ENCODE results near the gene PLPP7.
"Not testable (repeated sequence)": the region's sequence is repeated elsewhere in the genome, so short reads cannot be mapped to it uniquely, and the experiment has no call there.

PLPP7 gene

DNA sequence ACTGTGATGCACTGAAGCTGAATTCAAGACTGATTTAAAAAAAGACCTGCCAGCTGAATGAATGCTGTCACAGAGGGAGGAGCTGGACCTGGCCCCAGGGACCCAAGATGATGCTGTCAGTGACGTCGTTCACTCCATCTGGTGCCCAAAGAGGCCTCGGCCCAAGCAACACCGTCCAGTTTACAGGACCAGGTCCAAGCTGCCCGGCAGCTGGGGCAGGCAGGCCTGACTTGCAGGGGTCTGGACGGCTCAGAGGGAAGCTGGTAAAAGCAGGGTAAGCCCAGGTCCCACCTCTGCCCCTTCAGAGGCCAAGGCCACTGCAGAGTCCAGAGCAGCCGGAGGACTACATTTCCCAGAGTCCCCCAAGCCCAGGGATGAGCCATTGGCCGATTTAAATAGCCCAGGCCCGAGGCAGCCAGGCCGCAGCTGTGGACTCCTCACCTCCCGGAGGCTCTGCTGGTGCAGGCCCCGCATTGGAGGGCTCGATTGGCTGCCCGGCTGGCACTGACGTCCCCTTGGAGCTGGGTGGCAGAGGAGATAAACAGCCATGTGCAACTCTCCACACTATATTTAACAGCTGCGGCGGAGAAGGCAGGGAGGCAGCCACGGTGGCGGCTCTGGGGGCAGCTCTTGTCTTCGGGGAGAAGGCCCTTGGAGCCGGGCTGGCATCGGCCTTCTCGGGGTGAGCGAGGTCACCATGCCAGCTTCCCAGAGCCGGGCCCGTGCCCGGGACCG is at the start of gene PLPP7:
TSS of gene PLPP7 (plus strand) at position 423 of the 735 bp plus-strand sequence. CDS start at position 698, 275 bp downstream.
- no peak for DNase-seq

DNA sequence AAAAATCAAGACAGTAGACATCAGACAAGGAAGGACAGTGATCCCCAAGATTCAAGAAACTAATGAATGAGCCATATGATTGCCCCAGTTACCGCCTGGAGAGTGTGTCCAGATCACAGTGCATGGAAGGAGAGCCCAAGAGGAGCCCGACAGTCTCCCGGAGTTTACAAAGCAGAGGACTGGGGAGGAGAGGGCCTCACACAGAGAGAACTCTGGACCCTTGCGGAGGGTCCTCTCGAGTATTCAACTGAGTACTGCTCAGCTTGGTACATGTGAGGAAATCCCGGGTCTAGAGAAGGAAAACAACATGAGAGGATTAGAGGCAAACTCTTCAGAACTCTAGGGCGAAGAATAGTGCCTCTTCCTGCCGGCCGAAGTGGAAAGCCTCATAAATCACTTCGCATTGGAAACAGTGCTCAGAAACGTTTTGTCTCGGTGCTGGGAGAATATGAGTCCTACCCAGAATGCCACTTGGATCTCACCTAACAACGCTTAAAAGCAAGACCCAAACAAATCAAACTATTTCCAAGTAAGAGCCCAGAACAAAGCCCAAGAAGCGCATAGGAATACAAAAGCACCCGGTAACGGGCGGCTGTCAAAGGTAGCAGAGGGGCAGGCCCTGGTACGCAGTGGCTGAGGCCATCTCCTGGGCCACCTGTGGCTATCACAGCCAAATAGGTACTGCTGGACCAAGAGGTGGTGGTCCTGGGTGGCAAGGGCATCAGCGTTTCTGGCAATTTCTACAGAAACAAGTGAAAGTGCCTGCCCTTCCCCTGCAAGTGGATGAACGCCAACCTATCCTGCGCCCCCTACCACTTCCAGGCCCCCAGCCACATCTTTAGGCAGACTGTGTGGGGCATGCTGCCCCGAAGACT is 49.2 kb upstream of the PLPP7 start:
- DNase-seq = no peak

DNA sequence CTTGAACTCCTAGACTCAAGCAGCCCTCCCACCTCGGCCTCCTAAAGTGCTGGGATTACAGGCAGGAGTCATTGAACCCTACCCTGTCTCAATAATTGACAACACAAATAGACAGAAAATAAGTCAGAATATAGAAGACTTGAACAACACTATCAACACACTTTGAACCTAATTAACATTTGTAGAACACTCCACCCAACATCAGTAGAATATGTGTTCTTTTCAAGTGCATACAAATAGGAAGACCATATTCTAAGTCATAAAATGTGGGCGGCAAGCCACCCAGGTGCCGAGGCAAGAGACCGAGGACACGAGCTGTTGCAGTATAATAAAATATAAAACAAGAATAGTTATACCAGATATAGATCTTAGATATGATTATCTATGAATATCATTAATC is 45.2 kb upstream of the PLPP7 start:
- DNase-seq = not testable (repeated sequence)

DNA sequence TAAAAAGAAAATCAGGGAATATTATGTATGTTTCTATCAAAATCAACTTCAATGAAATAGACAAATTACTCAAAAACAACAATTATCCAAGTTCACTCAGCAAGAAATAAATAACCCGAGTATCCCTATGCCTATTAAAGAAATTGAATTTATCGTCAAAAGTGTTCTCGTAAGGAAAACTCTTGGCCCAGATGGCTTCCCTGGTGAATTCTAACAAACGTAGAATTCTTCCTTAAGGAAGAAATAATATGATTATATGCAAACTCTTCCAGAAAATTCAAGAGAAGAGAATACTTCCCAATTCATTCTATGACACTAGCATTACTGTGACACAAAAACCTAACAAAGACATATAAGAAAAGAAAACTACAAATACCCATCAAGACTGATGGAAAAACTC is 42.9 kb upstream of the PLPP7 start:
- DNase-seq = no peak

DNA sequence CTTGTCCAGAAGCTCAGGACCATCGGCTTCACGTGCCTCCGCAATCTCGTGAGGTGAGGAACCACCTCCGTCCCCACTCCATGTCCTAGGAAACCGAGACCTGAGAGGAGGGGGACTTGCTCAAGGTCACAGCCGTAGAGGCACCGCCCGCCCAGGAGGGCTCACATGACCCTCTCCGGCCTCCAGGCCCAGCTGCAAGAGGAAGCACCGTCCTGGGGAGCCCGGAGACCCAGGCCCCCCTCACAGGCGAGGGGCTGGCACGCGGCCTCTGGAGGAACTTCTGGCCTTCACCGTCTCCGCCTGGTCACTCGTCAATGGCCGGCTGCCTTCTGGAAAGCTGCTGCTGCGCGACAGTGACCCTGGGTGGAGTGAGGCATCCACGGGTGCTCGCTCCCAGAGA is 37.4 kb upstream of the PLPP7 start:
- DNase-seq = no peak

DNA sequence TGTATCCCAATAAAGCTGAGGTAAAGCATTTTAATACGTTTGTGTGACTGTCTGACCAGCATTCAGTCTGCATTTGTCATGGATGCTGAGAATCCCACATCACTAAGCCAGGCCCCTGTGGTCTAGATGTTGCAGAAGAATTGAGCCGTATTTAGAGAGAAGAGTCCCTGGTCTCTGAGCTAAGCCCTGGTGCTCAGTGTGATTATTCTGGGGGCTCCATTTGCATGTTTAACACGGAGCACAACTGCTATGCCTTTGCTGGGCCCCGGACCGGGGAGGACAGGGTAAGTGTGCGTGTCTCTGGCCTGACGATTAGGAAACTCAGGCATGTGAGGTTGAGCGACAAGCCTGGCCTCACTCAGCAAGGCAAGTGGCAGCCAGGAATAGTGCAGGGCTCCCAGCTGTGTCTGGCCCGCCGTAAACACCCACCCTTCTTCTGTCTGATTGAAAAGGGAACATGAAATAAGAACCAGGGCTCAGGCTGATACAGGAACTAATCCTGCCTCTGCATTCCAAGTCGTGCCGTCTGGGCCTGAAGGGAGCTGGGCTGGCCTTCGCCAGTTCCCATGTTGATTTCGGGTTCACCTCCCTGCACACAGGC is 35.5 kb upstream of the PLPP7 start:
- DNase-seq = no peak

DNA sequence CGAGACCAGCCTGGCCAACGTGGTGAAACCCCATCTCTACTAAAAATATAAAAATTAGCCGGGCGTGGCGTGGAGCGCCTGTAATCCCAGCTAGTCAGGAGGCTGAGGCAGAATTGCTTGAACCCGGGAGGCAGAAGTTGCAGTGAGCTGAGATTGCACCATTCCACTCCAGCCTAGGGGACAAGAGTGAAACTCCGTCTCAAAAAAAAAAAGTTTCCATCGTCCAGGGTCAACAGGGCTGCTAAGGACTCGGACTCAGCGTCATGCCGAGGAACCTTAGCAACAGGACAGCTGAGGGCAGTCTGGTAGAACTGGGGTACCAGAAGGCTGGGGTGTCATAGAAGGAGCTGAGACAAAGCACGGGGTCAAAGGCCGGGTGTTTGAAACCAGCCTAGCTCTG is 34.9 kb upstream of the PLPP7 start:
- no peak for DNase-seq

DNA sequence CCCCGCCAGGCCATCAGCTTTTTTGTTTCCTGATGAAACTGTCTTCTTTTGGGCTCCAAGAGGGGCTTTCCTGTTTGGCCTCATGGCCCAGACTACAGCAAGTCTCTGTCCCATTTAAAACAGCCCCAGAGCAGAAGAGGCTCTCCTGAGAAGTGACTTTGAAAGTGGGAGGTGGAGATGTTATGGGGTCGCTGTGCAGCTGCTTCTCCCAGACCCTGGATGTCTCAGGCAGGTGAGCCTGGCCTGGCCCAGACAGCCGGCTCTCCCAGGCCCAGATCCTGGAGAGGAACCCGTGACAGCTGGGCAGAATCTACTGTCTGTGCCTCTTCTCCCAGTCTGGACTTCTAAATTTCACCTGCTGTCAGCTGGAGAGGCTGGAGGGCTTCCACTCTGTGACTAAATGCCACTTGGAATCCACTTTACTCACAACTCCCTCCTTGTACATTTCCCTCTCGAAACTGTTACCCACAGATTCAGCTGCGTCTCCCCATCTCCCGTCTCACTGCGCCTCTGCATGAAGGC is 33.8 kb upstream of the PLPP7 start:
- no peak for DNase-seq

DNA sequence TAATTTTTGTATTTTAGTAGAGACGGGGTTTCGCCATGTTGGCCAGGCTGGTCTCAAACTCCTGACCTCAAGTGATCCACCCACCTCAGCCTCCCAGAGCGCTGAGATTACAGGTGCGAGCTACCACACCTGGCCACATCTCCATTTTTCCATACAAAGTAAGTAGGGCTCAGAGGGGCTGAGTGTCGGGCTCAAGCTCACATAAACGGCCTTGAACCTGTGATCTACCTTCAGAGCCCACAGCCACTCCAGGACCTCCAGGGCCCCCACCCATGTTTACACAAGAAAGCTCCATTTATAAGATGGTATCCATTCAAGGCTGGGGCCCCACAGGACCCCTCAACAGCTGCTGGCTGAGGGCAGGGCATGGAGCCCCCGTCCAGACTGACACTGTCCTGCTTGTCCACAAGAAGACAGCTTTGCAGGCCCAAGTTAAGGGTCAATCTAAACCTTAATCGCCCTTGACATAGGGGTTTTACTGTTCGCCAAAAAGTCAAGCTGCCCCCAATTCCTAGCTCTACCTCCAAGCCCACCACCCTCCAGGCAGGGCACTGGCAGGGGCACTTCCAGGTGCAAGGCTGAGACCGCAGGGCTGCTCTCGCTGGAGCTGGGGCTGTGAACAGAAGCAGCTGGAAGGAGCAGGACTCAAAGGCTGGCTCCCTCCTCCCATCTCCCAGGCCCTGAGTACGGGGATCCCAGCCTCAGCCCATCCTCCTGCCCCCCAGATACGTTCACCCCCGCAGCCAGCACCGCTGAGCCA is 32.1 kb upstream of the PLPP7 start:
- DNase-seq = no peak

DNA sequence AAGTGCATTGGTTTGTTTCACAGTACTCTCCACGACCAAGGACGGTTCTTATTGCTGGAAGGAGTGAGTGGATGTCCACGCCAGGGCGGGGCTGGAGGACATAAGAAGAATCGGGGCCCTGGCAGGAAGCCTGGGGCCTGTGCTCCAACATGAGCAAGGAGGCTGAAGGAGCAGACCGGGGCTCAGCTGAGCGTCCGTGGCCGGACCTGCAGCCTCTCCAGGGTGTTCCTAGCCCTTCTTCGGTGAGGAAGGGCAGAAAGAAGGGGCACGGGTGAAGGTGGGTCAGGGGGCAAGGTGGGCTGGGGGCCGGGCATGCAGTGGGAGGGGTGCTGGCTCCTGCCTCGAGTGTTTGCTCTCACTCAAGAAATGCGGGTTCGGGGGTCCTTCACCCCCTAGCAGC is 31.3 kb upstream of the PLPP7 start:
- no peak for DNase-seq

DNA sequence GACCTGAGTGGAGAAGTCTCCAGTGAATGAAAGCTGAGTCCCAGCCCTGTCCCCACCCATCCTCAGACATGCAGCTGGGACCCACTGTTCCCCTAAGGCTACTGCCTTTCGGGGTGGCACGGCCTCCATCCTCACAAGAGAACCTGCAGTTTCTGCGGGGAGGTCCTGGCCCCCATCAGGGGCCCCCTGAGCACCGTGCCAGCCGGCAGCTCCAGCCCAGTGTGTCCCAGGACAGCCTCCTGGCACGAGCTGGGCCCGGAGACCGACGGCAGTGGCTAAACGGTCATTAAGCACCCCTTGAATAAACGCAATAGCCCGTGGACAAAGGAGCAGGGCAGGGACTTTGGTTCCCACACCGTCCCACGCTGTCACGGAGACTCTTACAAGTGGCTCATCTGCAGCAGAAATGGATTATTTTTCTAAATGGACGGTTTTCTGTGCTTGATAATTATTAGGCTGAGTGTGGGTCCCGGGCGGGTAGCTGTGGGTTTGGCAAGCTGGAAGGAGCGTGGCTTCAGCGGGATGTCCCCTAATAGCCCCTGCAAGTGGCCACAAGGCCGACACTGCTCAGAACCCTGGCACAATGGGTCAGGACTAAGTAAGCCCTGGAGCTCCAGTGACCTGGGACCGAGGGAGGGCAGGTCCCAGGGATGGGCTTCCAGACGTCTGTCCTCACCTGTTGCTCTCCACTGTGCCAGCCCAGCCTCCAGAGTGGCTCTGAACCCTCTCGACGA is 30.7 kb upstream of the PLPP7 start:
- DNase-seq = no peak

DNA sequence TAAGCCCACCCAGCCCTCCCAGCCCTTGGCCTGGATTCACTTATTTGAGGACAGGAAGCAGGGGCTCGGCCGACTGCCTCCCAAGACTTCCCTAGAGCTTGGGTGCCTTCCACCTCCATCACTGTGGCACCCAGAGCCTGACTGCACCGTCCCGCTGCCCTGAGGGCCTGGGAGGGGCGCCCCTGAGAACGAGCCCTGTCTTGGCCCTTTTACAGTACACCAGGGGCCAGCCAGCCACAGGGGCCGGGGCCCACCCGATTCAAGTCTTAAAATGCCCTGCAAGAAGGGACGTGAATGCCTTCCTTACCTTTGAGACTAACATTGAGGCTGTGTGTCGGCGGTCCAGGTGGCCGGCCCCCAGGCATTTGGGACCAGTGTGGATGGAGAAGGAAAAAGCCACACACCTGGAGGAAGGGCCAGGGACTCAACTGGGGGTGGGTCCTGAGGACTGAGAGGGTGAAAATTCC is 30.1 kb upstream of the PLPP7 start:
- no peak for DNase-seq

DNA sequence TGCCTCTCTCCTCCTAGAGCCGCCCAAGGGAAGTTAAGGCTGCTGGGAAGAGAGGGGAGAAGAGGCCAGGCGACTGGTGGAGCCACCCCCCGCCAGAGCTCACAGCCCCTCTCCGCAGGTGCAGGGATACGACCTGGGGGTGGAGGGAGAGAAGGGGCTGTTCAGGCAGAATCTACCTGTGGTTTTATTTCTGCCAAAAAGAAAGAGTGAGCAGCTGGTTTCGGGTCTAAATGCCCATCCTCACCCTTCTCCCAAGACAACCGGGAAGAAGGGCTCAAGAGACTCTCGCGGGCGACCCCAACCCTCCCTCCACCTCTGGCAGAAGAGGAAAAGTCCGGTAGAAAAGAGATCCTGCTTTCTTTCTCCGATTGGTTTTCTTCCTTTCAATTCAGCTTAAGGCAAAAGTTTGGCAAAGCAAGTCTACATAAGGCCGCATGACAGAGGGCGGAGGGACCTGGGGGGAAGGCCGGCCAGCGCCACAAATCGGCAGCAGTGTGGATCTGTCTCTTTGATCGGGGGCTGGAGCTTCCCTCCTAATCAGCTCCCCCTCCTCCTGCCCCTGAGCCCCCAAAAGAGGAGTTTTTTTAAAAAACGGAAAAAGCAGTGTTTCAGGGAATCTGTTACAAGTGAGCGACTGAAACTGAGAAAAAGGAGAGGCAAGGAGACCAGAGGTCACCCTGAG is 29.5 kb upstream of the PLPP7 start:
- DNase-seq = no peak

DNA sequence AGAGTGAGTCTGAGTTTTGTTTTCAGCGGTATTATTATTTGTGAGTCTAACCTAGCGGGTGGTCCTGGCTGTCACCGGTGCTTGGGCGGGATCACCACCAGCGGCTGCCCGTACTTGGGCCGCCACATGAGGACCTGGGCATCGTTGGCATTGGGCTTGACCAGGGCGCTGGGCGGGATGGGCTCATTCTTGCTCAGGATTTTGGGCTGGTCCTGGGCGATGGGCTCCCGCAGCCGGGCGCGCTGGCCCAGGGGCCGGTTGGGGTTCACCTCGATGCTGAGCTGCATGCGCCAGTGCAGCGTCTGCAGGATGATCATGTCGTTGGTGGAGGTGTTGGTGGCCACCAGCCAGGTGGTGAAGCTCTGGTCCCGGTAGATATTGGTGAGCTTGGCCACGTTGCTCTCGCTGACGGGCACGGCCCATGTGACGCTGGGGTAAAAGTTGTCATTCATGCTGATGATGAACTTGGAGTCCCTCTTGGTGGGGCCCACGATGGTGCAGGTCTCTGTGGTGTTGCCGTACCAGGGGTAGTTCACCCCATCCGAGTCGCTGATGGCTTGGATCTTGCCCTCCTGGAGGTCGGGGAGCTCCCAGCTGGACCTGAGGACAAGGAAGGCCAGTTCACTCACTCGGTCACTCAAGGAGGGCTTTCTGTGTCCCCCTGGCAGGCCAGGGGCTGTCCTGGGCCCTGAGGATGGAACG is 28.6 kb upstream of the PLPP7 start:
- DNase-seq = no peak

DNA sequence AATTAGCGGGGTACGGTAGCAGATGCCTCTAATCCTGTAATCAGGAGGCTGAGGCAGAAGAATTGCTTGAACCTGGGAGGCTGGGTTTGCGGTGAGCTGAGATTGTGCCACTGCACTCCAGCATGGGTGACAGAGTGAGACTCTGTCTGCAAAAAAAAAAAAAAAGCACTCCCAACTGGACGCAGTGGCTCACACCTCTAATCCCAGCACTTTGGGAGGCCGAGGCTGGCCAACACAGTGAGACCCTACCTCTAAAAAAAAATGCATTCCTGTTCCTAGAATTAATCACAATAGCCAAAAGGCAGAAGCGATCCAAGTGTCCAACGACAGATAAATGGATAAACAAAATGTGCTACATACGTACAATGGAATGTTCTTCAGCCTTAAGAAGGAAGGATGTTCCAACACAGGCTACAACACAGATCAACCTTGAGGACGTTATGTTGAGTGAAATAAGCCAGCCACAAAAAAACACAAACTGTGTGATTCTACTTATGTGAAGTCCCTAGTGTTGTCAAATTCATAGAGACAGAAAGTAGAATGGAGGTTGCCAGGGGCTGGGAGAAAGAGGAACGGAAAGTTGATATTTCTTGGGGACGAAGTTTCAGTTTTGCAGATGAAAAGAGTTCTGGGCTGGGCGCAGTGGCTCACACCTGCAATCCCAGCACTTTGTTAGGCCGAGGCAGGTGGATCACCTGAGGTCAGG is 27.0 kb upstream of the PLPP7 start:
- DNase-seq = no peak

DNA sequence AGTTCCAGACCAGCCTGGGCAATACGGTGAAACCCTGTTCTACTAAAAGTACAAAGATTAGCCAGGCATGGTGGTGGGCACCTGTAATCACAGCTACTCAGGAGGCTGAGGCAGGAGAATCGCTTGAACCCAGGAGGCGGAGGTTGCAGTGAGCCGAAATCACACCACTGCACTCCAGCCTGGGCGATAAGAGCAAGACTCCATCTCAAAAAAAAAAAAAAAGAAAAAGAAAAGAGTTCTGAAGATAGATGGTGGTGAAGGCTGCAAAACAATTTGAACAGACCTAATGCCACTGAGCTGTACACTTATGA is 26.5 kb upstream of the PLPP7 start:
- DNase-seq = not testable (repeated sequence)

DNA sequence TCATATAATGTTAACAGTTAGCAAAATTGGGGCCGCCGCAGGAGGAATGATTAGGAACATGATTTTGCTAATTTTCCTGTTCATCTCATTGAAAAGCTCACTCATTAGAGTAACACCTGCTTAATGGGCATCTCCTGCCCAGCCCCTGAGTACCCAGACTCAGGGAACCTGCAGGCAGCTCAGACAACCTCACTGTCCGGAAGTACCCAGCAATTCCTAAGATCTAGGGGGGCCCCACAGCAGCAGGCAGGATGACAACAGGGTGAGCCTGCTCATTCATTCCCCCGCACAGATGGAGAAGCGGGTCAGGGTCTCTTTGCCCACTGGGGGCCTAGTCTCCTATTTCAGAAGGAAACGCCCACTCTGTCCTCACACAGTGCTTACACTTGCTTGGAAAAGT is 25.8 kb upstream of the PLPP7 start:
- DNase-seq = no peak

DNA sequence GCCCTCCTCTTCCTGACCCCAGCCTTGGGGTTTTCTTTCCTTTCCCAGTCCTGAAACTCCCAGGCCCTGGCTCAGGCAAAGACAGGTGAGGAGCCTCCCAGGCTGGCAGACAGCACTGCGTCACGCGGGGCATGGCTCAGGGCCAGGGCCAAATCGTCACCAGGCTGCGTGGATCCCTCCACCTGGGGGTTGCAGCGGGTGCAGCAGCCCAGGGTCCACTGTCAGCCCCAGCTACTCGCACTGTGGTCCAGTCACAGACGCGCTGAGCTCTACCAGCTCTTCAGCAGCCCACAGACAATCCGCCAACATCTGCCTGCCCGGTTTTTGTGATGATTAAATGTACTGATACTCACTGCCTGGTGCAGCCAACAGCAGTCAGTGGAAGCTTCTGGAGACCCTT is 25.3 kb upstream of the PLPP7 start:
- DNase-seq = peak; percentile 52

DNA sequence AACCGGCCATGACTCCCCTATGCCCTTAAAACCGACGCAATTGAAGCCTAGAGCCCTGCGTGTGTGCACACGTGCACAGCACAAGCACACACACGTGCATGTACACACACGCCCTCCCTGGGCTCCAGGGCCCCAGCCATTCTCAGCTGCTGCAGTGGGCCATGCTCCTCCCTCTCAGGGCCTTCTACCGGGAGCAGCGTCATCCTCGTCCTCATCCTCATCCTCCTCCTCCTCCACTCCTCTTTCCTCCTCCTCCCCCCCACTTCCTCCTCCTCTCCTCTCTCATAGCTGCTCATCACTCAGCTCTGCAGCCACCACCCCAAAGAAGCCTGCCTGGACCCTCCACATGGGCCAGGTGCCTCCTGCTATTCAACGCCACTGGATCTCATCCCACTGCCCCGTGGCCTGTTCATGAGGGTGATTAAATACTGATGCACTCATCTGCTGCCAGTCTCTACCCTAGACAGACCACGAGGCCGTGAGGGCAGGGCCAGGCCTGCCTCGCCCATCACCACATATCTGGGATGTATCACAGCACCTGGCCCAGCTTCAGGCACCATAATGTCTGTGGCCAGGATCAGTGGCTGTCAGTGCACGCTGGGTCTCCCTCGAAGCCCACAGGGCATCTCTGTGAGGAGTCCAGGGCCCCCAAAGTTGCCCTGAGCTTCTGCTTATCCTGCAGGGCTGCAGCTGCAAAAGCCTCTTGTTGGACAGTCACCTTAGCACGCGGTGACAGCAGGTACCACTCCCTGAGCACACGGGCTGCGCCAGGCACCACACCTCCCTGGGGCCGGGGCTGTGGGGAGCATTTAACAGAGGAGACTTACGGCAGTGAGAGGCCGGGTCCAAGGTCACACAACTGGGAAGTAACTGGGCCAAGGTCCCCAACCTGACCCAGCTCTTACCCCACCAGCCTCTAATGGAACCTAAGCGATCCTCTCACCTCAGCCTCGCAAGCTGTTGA is 23.0 kb upstream of the PLPP7 start:
- no peak for DNase-seq
